ENCODE results near the gene PTPRT.

Gene PTPRT

DNA sequence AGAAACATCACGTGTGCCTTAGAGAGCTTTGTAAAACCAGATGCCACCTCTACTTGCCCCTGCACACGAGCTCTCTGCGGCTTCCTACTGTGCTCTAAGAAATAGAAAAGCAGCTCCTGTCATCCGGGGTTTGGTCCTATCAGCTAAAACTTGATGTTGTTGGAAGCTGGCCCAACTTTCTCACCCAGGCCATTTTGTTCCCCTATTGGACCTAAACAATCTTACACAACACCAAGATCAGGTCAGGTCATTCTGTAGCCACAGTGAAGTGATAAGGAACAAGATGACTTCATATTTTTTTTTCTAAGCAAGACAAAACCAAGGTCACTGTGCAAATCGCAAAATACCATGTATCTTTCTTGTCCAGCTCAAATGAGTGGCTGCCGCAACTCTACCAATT is 486.0 kb downstream of the PTPRT start:
- Histone ChIP-seq H3K4me3 (no peak overlapping the region), H3K36me3 (ENCODE audit: insufficient read depth, low read length) (no peaks in the 10 kb centered on the region), H3K9ac (ENCODE audit: insufficient read length) (no peak overlapping the region), H3K9me3 (ENCODE audit: low read depth, low read length) (no peaks in the 10 kb centered on the region), H3K27ac (no peak overlapping the region)
- TF ChIP-seq POLR2AphosphoS5 (IDR thresholded peaks at IDR 0.05; ENCODE audit: borderline replicate concordance, low read depth, low read length) (no peak), FOXP2 (optimal IDR thresholded peaks at IDR 0.05; ENCODE audit: control extremely low read depth, extremely low read length, insufficient read depth) (no peak), EZH2 (IDR thresholded peaks at IDR 0.05) (no peak)
- no peak for DNase-seq (ENCODE audit: low read depth, low spot score)

DNA sequence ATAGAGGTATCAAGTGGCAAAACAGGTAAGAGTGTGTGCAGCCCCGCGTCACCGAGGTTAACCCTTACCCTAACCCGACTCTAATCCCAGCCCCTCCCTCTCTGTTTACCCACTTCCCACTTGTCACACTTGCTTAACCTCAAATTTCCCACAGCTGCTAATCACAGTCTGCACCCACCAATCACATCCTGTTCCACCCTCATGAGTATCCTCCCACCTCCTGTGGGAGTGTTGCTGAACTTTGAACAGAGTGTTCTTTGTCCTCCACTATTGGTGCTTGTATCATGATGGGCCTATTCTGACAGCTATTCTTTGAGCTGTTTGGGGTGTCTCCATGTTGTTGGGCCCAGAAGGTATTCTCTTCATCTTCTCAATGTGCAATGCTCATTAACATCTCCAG is 487.8 kb downstream of the PTPRT start:
- no peak for DNase-seq (ENCODE audit: low read depth, low spot score)
- Histone ChIP-seq H3K9ac (ENCODE audit: insufficient read length) (no peak overlapping the region), H3K36me3 (ENCODE audit: insufficient read depth, low read length) (no peaks in the 10 kb centered on the region), H3K9me3 (ENCODE audit: low read depth, low read length) (no peaks in the 10 kb centered on the region), H3K27ac (no peak overlapping the region), H3K4me3 (no peak overlapping the region)
- no peak for TF ChIP-seq FOXP2 (optimal IDR thresholded peaks at IDR 0.05; ENCODE audit: control extremely low read depth, extremely low read length, insufficient read depth)
- no peak for TF ChIP-seq POLR2AphosphoS5 (IDR thresholded peaks at IDR 0.05; ENCODE audit: borderline replicate concordance, low read depth, low read length)
- no peak for TF ChIP-seq EZH2 (IDR thresholded peaks at IDR 0.05)

DNA sequence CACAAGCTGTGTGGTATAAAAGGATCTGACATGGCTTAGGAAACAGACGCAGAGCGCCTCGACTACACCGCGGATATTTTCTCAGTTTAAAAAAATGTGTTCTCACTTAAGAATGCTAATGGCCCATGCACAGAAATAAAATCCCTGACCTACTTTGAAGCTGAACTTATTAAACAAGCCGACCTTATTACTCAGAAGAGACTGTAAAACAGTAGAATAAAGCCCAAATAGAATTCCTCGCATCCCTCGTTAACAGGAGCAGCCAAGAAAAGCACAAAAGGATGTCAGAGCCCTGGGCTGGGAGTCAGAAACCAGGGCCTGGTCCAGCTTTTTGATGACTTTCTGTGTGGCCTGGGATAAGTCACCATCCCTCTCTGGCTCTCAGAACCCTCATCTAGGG is 489.3 kb downstream of the PTPRT start:
- TF ChIP-seq EZH2 (IDR thresholded peaks at IDR 0.05) (no peak), POLR2AphosphoS5 (IDR thresholded peaks at IDR 0.05; ENCODE audit: borderline replicate concordance, low read depth, low read length) (no peak)
- H3K4me3 ChIP-seq: no peak overlapping the region
- no peak overlapping the region for H3K9ac ChIP-seq (ENCODE audit: insufficient read length)
- no peak for DNase-seq (ENCODE audit: low read depth, low spot score)
- no peaks in the 10 kb centered on the region for H3K36me3 ChIP-seq (ENCODE audit: insufficient read depth, low read length)
- no peaks in the 10 kb centered on the region for H3K9me3 ChIP-seq (ENCODE audit: low read depth, low read length)
- H3K27ac ChIP-seq: no peak overlapping the region

DNA sequence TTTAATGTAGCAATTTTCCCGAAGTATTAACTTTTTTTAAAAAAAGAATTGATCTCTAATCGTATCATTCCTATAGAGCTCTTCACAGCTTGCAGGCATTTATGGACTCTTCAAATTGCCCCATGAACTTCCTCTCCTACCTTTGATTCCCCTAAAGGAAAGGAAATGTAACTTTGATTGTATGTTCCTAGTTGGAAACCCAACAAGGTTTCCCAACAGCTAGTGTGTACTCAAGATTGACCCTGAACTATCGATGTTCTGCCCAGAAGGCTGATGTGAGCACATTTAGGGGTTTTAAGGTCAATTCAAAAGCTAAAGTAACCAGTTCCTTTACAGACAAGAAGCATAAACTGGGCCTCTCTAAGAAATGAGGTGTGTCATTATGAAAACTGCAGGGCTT is 491.7 kb downstream of the PTPRT start:
- no peak for DNase-seq (ENCODE audit: low read depth, low spot score)
- Histone ChIP-seq H3K4me3 (no peak overlapping the region), H3K9ac (ENCODE audit: insufficient read length) (no peak overlapping the region), H3K9me3 (ENCODE audit: low read depth, low read length) (no peaks in the 10 kb centered on the region), H3K36me3 (ENCODE audit: insufficient read depth, low read length) (no peaks in the 10 kb centered on the region), H3K27ac (no peak overlapping the region)
- TF ChIP-seq EZH2 (IDR thresholded peaks at IDR 0.05) (no peak), POLR2AphosphoS5 (IDR thresholded peaks at IDR 0.05; ENCODE audit: borderline replicate concordance, low read depth, low read length) (no peak), FOXP2 (optimal IDR thresholded peaks at IDR 0.05; ENCODE audit: control extremely low read depth, extremely low read length, insufficient read depth) (no peak)

DNA sequence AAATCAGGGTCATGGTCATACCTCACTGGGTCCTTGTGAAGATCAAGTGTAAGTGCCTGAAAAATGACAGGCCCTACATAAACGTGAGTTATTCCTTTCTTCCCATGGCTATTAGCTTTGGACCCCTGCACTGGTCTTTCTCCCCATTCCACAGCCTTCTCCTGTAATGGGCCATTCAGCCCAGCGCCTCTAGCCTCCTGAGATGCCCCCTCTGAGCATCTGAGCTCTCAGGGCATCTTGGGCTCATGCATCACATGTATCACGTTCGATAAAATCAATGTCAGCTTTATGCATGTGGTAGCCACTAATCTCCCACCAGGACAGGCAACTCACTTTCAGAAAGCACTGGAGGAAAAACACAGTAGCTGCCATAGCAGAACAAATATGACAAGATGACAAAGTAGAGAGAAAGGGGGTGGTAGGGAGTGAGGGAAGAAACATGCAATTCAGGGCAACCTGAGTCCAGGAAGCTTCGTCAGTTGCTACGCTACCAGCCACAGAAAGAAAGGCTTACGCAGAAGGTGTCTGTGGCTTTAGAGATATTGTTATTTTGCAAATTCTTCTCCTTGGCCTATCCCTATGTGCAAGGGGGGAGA is 498.8 kb downstream of the PTPRT start:
- DNase-seq (ENCODE audit: low read depth, low spot score): no peak
- TF ChIP-seq EZH2 (IDR thresholded peaks at IDR 0.05) (no peak), FOXP2 (optimal IDR thresholded peaks at IDR 0.05; ENCODE audit: control extremely low read depth, extremely low read length, insufficient read depth) (no peak), POLR2AphosphoS5 (IDR thresholded peaks at IDR 0.05; ENCODE audit: borderline replicate concordance, low read depth, low read length) (no peak)
- no peak overlapping the region for H3K9ac ChIP-seq (ENCODE audit: insufficient read length)
- no peaks in the 10 kb centered on the region for H3K9me3 ChIP-seq (ENCODE audit: low read depth, low read length)
- no peak overlapping the region for H3K27ac ChIP-seq
- no peak overlapping the region for H3K4me3 ChIP-seq
- no peaks in the 10 kb centered on the region for H3K36me3 ChIP-seq (ENCODE audit: insufficient read depth, low read length)

DNA sequence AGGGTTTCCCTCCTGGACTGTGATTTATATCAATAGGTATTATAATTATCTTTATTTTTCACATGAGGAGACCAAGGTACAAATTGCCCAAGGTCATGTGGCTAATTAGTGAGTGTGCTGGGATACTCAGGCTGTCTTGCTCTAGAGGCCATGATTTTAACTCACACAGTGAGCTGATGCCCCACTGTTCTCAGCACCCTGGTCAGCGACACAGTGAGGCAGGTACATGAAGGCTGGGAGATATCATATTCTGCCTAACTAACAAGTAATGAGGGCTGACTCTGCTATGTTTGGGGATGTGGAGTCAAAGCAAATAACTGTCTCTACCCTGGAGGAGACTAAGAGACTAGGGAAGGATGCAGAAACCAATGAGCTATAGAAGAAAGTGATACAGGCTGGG is 501.1 kb downstream of the PTPRT start:
- Histone ChIP-seq H3K27ac (no peak overlapping the region), H3K9me3 (ENCODE audit: low read depth, low read length) (no peaks in the 10 kb centered on the region), H3K36me3 (ENCODE audit: insufficient read depth, low read length) (no peaks in the 10 kb centered on the region), H3K4me3 (no peak overlapping the region), H3K9ac (ENCODE audit: insufficient read length) (no peak overlapping the region)
- no peak for DNase-seq (ENCODE audit: low read depth, low spot score)
- no peak for TF ChIP-seq EZH2 (IDR thresholded peaks at IDR 0.05)
- no peak for TF ChIP-seq FOXP2 (optimal IDR thresholded peaks at IDR 0.05; ENCODE audit: control extremely low read depth, extremely low read length, insufficient read depth)
- TF ChIP-seq POLR2AphosphoS5 (IDR thresholded peaks at IDR 0.05; ENCODE audit: borderline replicate concordance, low read depth, low read length): no peak

DNA sequence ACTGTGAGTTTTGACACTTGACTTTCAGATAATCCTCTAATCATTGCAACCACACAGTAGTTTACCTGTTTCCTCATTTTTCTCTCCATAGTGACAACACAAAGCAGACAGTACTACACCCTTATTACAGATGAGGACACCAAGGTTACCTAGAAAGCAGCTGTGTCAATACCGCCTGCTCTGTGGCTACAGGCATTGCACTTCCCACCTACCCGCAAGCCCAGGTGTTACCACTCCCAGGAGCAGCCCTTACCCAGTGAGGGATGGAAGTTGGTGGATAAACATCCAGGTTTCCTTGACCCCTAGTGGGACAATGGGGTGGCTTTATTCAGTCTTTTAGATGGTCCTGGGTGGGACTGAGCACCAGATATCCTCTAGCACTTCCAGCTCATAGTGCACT is 503.6 kb downstream of the PTPRT start:
- TF ChIP-seq FOXP2 (optimal IDR thresholded peaks at IDR 0.05; ENCODE audit: control extremely low read depth, extremely low read length, insufficient read depth) (no peak), POLR2AphosphoS5 (IDR thresholded peaks at IDR 0.05; ENCODE audit: borderline replicate concordance, low read depth, low read length) (no peak), EZH2 (IDR thresholded peaks at IDR 0.05) (no peak)
- no peaks in the 10 kb centered on the region for H3K9me3 ChIP-seq (ENCODE audit: low read depth, low read length)
- no peak for DNase-seq (ENCODE audit: low read depth, low spot score)
- no peaks in the 10 kb centered on the region for H3K36me3 ChIP-seq (ENCODE audit: insufficient read depth, low read length)
- H3K4me3 ChIP-seq: no peak overlapping the region
- H3K9ac ChIP-seq (ENCODE audit: insufficient read length): no peak overlapping the region
- H3K27ac ChIP-seq: no peak overlapping the region

DNA sequence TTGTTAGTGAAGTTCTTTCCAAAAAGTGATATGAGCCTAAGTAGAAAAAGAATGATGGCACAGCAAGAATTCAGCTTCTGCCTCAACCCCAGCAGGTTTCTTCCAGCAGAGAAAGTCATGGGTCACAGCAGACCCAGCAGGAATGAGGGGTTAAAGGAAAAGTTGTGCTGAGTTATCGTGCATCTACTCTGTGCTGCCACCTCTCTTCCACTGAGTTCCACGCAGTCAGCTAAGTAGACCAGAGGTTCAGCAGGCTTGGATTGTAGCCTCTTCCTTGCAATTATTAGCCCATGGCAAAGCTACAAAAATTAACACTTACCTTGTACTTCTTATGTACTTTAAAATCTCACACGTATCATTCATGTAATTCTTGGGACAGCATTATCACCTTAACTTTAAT is 510.8 kb downstream of the PTPRT start:
- no peak overlapping the region for H3K27ac ChIP-seq
- no peaks in the 10 kb centered on the region for H3K9me3 ChIP-seq (ENCODE audit: low read depth, low read length)
- no peak for DNase-seq (ENCODE audit: low read depth, low spot score)
- H3K4me3 ChIP-seq: no peak overlapping the region
- TF ChIP-seq EZH2 (IDR thresholded peaks at IDR 0.05): no peak
- TF ChIP-seq POLR2AphosphoS5 (IDR thresholded peaks at IDR 0.05; ENCODE audit: borderline replicate concordance, low read depth, low read length): no peak
- no peak for TF ChIP-seq FOXP2 (optimal IDR thresholded peaks at IDR 0.05; ENCODE audit: control extremely low read depth, extremely low read length, insufficient read depth)
- H3K36me3 ChIP-seq (ENCODE audit: insufficient read depth, low read length): no peaks in the 10 kb centered on the region
- H3K9ac ChIP-seq (ENCODE audit: insufficient read length): no peak overlapping the region

DNA sequence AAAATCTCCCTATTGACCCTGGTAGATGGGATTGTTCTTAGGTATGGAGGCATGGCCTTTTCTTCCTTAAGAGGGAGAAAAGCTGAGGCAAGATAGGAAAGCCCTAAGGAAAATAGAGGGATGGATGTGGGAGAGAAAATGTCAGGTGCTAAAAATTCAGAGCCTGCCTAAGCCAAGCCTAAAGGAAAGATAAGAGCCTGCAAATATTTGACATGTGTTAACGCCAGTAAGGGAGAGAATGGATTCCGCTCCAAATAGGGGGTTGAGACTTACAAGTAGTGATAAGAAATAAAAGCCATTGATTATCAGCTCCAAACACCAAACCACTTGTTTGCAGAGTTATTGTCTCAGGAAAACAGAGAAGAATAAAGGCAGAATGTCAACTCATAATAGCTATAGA is 533.6 kb downstream of the PTPRT start:
- H3K9me3 ChIP-seq (ENCODE audit: low read depth, low read length): no peaks in the 10 kb centered on the region

More for the DNA sequence above, 533.6 kb downstream of the PTPRT start:
- Histone ChIP-seq H3K4me3 (no peak overlapping the region), H3K36me3 (ENCODE audit: insufficient read depth, low read length) (no peaks in the 10 kb centered on the region), H3K9ac (ENCODE audit: insufficient read length) (no peak overlapping the region), H3K27ac (no peak overlapping the region)
- no peak for TF ChIP-seq POLR2AphosphoS5 (IDR thresholded peaks at IDR 0.05; ENCODE audit: borderline replicate concordance, low read depth, low read length)
- TF ChIP-seq FOXP2 (optimal IDR thresholded peaks at IDR 0.05; ENCODE audit: control extremely low read depth, extremely low read length, insufficient read depth): no peak
- TF ChIP-seq EZH2 (IDR thresholded peaks at IDR 0.05): no peak
- DNase-seq (ENCODE audit: low read depth, low spot score): no peak
